Measurements from ENCODE around the gene GAL3ST2.
"Not testable (repeated sequence)": the region's sequence is repeated elsewhere in the genome, so short reads cannot be mapped to it uniquely, and the experiment has no call there.

- not testable (repeated sequence) for TF ChIP-seq POLR2A, CTCF (IDR thresholded peaks at IDR 0.05)
These were observed 16.7 kb upstream of the GAL3ST2 start for GRCh38 chr2:241759893-241760292.

Measured in adrenal gland (tissue), 5 donors.